HFFc6 (cell line): Measurements from ENCODE around the gene KRT84. TPM values are rescaled to one million over a fixed set of nuclear protein-coding genes. Genes with fewer than 3 reads are reported as not detected.

Experiments used
- DNase-seq: peaks from one replicate; pipeline ENCODE4 v3.0.0-alpha.2; 2018
- H3K27ac Mint-ChIP-seq: 2 replicates; pipeline ENCODE4 v1.8.0; 2020; ENCODE audit warnings: mild to moderate bottlenecking, mixed read lengths
- H3K27me3 Mint-ChIP-seq: 2 replicates; pipeline ENCODE4 v1.8.0; 2021; ENCODE audit warnings: mild to moderate bottlenecking, moderate library complexity, mixed read lengths; ENCODE audit not compliant: insufficient read depth
- H3K36me3 Mint-ChIP-seq: 2 replicates; pipeline ENCODE4 v1.8.0; 2021; ENCODE audit warnings: low read depth, mixed read lengths
- H3K4me1 Mint-ChIP-seq: 2 replicates; pipeline ENCODE4 v1.8.0; 2020; ENCODE audit warnings: low read depth, mixed read lengths
- H3K4me3 Mint-ChIP-seq: 2 replicates; pipeline ENCODE4 v1.8.0; 2020; ENCODE audit warnings: mild to moderate bottlenecking, moderate library complexity, mixed read lengths
- H3K9me3 Mint-ChIP-seq: 2 replicates; pipeline ENCODE4 v1.8.0; 2020; ENCODE audit warnings: mild to moderate bottlenecking, mixed read lengths
- long read RNA-seq: library from polyadenylated mRNA; unstranded; transcript quantifications from one replicate; pipeline ENCODE4 v2.0.0, GENCODE V29; 2019
- total RNA-seq, 6 experiments: library from RNA; stranded (reverse); fragmentation: NEBNext Ultra II Directional; extraction: Animal tissue kit (Norgen Biotek cat#: 25700); gene quantifications; 2 replicates in 1 of 6; 3 replicates in 5 of 6; pipeline ENCODE4 v1.2.3, GENCODE V29; 2021
- TF ChIP-seq, protein P1 (sequence below): fragments of 200-600 bp; sonication (generic); IDR thresholded peaks from 2 replicates; pipeline ENCODE4 v1.5.0; 2021; ENCODE audit warnings: antibody characterized with exemption, mild to moderate bottlenecking

Gene KRT84, protein sequence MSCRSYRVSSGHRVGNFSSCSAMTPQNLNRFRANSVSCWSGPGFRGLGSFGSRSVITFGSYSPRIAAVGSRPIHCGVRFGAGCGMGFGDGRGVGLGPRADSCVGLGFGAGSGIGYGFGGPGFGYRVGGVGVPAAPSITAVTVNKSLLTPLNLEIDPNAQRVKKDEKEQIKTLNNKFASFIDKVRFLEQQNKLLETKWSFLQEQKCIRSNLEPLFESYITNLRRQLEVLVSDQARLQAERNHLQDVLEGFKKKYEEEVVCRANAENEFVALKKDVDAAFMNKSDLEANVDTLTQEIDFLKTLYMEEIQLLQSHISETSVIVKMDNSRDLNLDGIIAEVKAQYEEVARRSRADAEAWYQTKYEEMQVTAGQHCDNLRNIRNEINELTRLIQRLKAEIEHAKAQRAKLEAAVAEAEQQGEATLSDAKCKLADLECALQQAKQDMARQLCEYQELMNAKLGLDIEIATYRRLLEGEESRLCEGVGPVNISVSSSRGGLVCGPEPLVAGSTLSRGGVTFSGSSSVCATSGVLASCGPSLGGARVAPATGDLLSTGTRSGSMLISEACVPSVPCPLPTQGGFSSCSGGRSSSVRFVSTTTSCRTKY
- not detected for total RNA-seq
- long read RNA-seq, result 0 reads

GRCh38 chr12:52385226-52385702, at the start of gene KRT84:
TSS of gene KRT84 (minus strand) at chr12:52385652. CDS start at chr12:52385585, 67 bp downstream.
- H3K4me1 Mint-ChIP-seq, result no peaks in the 10 kb centered on the region
- peaks cover 31% of the 10 kb centered on the region for H3K27me3 Mint-ChIP-seq
- TF ChIP-seq, protein P1, sequence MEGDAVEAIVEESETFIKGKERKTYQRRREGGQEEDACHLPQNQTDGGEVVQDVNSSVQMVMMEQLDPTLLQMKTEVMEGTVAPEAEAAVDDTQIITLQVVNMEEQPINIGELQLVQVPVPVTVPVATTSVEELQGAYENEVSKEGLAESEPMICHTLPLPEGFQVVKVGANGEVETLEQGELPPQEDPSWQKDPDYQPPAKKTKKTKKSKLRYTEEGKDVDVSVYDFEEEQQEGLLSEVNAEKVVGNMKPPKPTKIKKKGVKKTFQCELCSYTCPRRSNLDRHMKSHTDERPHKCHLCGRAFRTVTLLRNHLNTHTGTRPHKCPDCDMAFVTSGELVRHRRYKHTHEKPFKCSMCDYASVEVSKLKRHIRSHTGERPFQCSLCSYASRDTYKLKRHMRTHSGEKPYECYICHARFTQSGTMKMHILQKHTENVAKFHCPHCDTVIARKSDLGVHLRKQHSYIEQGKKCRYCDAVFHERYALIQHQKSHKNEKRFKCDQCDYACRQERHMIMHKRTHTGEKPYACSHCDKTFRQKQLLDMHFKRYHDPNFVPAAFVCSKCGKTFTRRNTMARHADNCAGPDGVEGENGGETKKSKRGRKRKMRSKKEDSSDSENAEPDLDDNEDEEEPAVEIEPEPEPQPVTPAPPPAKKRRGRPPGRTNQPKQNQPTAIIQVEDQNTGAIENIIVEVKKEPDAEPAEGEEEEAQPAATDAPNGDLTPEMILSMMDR, result no peak
- no peaks in the 10 kb centered on the region for H3K9me3 Mint-ChIP-seq
- H3K27ac Mint-ChIP-seq, result no peak within 1 kb of the TSS
- no peaks in the 10 kb centered on the region for H3K36me3 Mint-ChIP-seq
- DNase-seq, result no peak
- H3K4me3 Mint-ChIP-seq, result no peak within 1 kb of the TSS

DNA sequence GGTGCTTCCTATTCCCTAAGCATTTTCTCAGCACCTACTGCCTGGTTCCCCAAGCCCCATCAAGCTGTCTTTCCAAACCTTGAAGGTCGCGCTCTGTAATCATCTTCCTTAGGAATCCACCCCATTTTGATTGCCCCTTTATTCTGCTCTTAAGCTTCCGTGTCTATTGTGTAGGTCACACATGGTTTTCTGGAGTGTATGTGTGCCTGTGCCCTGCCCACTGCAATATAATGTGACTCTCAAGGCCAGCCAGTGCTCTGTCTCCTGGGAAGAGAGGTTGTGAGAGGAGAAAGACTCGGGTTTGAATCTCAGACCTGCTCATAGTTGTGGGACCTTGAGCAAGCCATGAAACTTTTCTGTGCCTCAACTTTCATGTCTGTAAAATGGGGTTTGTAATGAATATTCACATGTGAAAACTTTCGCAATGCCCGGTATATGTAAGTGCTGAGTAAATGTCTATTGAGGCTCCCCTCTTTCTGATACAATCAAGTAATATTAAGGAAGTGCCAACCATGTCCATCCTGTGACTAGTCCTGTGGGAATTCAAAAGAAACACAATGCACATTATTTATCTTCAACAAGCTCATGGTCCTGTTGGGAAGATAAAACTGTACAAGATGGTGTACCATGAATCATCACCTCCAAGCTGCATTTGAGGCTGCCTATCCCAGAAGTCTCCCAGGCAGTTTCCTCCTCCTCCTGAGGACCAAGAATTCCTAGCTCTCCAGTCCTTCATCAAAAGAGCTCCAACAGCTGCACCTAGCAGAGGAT, 49.5 kb upstream of the KRT84 start:
- Mint-ChIP-seq H3K27me3 (peaks cover 28% of the 10 kb centered on the region), H3K4me1 (peaks cover 27% of the 10 kb centered on the region), H3K36me3 (no peaks in the 10 kb centered on the region), H3K4me3 (no peak overlapping the region), H3K9me3 (no peaks in the 10 kb centered on the region), H3K27ac (no peak overlapping the region)
- TF ChIP-seq, protein P1, result no peak
- DNase-seq, result peak; percentile 4

- Mint-ChIP-seq H3K27me3 (peaks cover 35% of the 10 kb centered on the region), H3K9me3 (no peaks in the 10 kb centered on the region)
- no peak for DNase-seq
These were observed 48.8 kb upstream of the KRT84 start, which contains the start of gene KRT75 for GRCh38 chr12:52434081-52434733. TSS of gene KRT75 (minus strand) at chr12:52434371. CDS start at chr12:52434304, 67 bp downstream.

DNA sequence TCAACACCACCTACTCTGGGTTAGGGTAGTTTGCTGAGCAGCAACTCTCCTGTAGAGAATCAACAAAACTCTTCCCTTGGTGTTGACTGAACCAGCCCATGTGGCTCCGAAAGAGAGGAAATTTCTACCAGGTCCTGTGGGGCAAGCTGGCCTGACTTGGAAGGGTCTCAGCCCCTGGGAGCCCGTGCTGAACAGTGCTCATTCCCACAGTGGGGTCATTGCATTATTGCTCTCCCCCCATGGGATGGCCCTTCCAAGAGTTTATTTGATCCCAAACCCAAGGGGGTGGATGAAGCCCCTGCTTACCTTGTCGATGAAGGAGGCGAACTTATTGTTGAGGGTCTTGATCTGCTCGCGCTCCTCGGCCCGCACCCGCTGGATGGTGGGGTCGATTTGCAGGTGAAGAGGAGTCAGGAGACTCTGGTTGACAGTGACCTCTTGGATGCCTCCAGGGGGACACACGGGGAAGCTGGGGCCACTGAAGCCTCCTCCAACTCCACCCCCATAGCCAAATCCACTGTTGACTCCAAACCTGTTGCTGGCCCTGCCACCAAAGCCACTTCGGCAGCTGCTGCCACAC, 48.1 kb upstream of the KRT84 start:
- H3K27me3 Mint-ChIP-seq, result peaks cover 40% of the 10 kb centered on the region
- H3K36me3 Mint-ChIP-seq, result no peaks in the 10 kb centered on the region
- DNase-seq, result no peak
- H3K9me3 Mint-ChIP-seq, result no peaks in the 10 kb centered on the region
- peaks cover 24% of the 10 kb centered on the region for H3K4me1 Mint-ChIP-seq
- H3K27ac Mint-ChIP-seq, result no peak overlapping the region
- TF ChIP-seq, protein P1, result no peak
- H3K4me3 Mint-ChIP-seq, result no peak overlapping the region

More at GRCh38 chr12:52434081-52434733, 48.8 kb upstream of the KRT84 start, which contains the start of gene KRT75:
- H3K4me1 Mint-ChIP-seq, result peaks cover 24% of the 10 kb centered on the region
- H3K27ac Mint-ChIP-seq, result no peak within 1 kb of the TSS
- H3K4me3 Mint-ChIP-seq, result no peak within 1 kb of the TSS
- H3K36me3 Mint-ChIP-seq, result no peaks in the 10 kb centered on the region
- TF ChIP-seq, protein P1, result no peak
